ENCODE measurements around the gene KDM1B.

Gene KDM1B

GRCh38 chr6:18153311-18153703 is 1.9 kb upstream of the KDM1B start:
- no peak for TF ChIP-seq CTCF (IDR thresholded peaks at IDR 0.05)

GRCh38 chr6:18154507-18155149 is 594 bp upstream of the KDM1B start, which contains the start of gene TPMT:
TPMT (minus strand) TSS chr6:18155077; CDS start chr6:18149127, 5,950 bp downstream.
- no peak for TF ChIP-seq CTCF (IDR thresholded peaks at IDR 0.05)

- peak; percentile 45 for TF ChIP-seq CTCF (IDR thresholded peaks at IDR 0.05)
Measured at GRCh38 chr6:18155864-18156421, 721 bp downstream of the KDM1B start.

- no peak for TF ChIP-seq CTCF (IDR thresholded peaks at IDR 0.05)
Measured at GRCh38 chr6:18160911-18161310, 5.7 kb downstream of the KDM1B start.

GRCh38 chr6:18161431-18161830 is 6.2 kb downstream of the KDM1B start:
- TF ChIP-seq CTCF (IDR thresholded peaks at IDR 0.05) = no peak

- TF ChIP-seq CTCF (IDR thresholded peaks at IDR 0.05) = no peak
Measured at GRCh38 chr6:18162401-18162800, 7.2 kb downstream of the KDM1B start.

GRCh38 chr6:18165751-18166150 is 10.5 kb downstream of the KDM1B start:
- no peak for TF ChIP-seq CTCF (IDR thresholded peaks at IDR 0.05)
